Osteoblast (primary cell): ENCODE data around the gene FGF10. TPM values are rescaled to one million over a fixed set of nuclear protein-coding genes. Genes with fewer than 3 reads are reported as not detected.

ENCODE experiments used
- DNase-seq: peaks from one replicate; pipeline ENCODE4 v3.0.0; 2011; ENCODE audit warnings: low spot score, mixed read lengths; ENCODE audit not compliant: insufficient read length; ENCODE audit errors: missing footprints
- H2AFZ ChIP-seq: 2 replicates; pipeline ENCODE4 v1.6.0; 2011; ENCODE audit warnings: mild to moderate bottlenecking, low read length
- H3K27ac ChIP-seq: 2 replicates; pipeline ENCODE4 v1.5.1; 2011; ENCODE audit warnings: mild to moderate bottlenecking, low read depth, low read length, moderate library complexity
- H3K27me3 ChIP-seq: 2 replicates; pipeline ENCODE4 v1.6.0; 2012; ENCODE audit warnings: mild to moderate bottlenecking, control low read depth, inconsistent platforms, low read length, moderate library complexity; ENCODE audit not compliant: insufficient read depth
- H3K36me3 ChIP-seq: 2 replicates; pipeline ENCODE4 v1.5.1; 2011; ENCODE audit warnings: mild to moderate bottlenecking, low read length, control low read depth, moderate library complexity; ENCODE audit not compliant: insufficient read depth
- H3K4me1 ChIP-seq: 2 replicates; pipeline ENCODE4 v1.5.1; 2011; ENCODE audit warnings: mild to moderate bottlenecking, low read length, control low read depth, moderate library complexity; ENCODE audit not compliant: insufficient read depth
- H3K4me2 ChIP-seq: 2 replicates; pipeline ENCODE4 v1.6.0; 2011; ENCODE audit warnings: mild to moderate bottlenecking, low read length; ENCODE audit not compliant: insufficient read depth
- H3K4me3 ChIP-seq: fragments of 200-600 bp; sonication (generic); 3 replicates; pipeline ENCODE4 v1.5.1; 2012; ENCODE audit warnings: mild to moderate bottlenecking, low read length, inconsistent platforms; ENCODE audit not compliant: insufficient read depth
- H3K79me2 ChIP-seq: 2 replicates; pipeline ENCODE4 v1.6.0; 2012; ENCODE audit warnings: mild to moderate bottlenecking, low read length, control low read depth, inconsistent platforms; ENCODE audit not compliant: insufficient read depth
- H3K9me3 ChIP-seq: 2 replicates; pipeline ENCODE4 v1.5.1; 2011; ENCODE audit warnings: low read depth, low read length, control low read depth
- H4K20me1 ChIP-seq: 2 replicates; pipeline ENCODE4 v1.6.0; 2012; ENCODE audit warnings: mild to moderate bottlenecking, low read length, control low read depth; ENCODE audit not compliant: insufficient read depth
- CTCF ChIP-seq: IDR thresholded peaks from 2 replicates; pipeline ENCODE4 v1.5.1; 2011; ENCODE audit warnings: mild to moderate bottlenecking, low read depth, low read length, moderate library complexity; ENCODE audit errors: extremely low read depth
- total RNA-seq: library from RNA; depleted of rRNA; stranded (reverse); fragments of >200 nt; gene quantifications from 2 replicates; pipeline ENCODE4 v1.2.3, GENCODE V29; 2012

FGF10 gene
- total RNA-seq, 1 donor, result 1.4 TPM

GRCh38 chr5:44318883-44319282 is 70.3 kb downstream of the FGF10 start:
- no peaks in the 10 kb centered on the region for H4K20me1 ChIP-seq
- no peaks in the 10 kb centered on the region for H3K36me3 ChIP-seq
- H3K9me3 ChIP-seq, result no peaks in the 10 kb centered on the region
- no peak overlapping the region for H3K4me2 ChIP-seq
- TF ChIP-seq CTCF, result no peak
- no peaks in the 10 kb centered on the region for H3K27me3 ChIP-seq
- H3K79me2 ChIP-seq, result no peaks in the 10 kb centered on the region
- no peak for DNase-seq
- H3K27ac ChIP-seq, result no peak overlapping the region
- H2AFZ ChIP-seq, result no peak overlapping the region
- no peak overlapping the region for H3K4me3 ChIP-seq
- H3K4me1 ChIP-seq, result no peaks in the 10 kb centered on the region

- Histone ChIP-seq H3K4me3 (no peak overlapping the region), H3K4me2 (no peak overlapping the region), H4K20me1 (no peaks in the 10 kb centered on the region), H3K4me1 (no peaks in the 10 kb centered on the region), H3K79me2 (no peaks in the 10 kb centered on the region), H3K27me3 (no peaks in the 10 kb centered on the region), H2AFZ (no peak overlapping the region), H3K36me3 (no peaks in the 10 kb centered on the region), H3K27ac (no peak overlapping the region), H3K9me3 (no peaks in the 10 kb centered on the region)
- no peak for DNase-seq
- TF ChIP-seq CTCF, result no peak
Measured at GRCh38 chr5:44312374-44312773, 76.8 kb downstream of the FGF10 start.

- H3K36me3 ChIP-seq, result no peaks in the 10 kb centered on the region
- TF ChIP-seq CTCF, result no peak
- H4K20me1 ChIP-seq, result no peaks in the 10 kb centered on the region
- H2AFZ ChIP-seq, result no peak overlapping the region
- H3K79me2 ChIP-seq, result no peaks in the 10 kb centered on the region
- no peak overlapping the region for H3K4me2 ChIP-seq
- no peaks in the 10 kb centered on the region for H3K27me3 ChIP-seq
- no peaks in the 10 kb centered on the region for H3K9me3 ChIP-seq
- no peak overlapping the region for H3K27ac ChIP-seq
- DNase-seq, result no peak
- no peaks in the 10 kb centered on the region for H3K4me1 ChIP-seq
- no peak overlapping the region for H3K4me3 ChIP-seq
Measured at GRCh38 chr5:44300551-44300950, 88.7 kb downstream of the FGF10 start.

- no peaks in the 10 kb centered on the region for H3K27me3 ChIP-seq
- no peaks in the 10 kb centered on the region for H3K4me1 ChIP-seq
- no peak for TF ChIP-seq CTCF
- no peaks in the 10 kb centered on the region for H3K36me3 ChIP-seq
- no peak overlapping the region for H3K27ac ChIP-seq
- H3K4me3 ChIP-seq, result no peak overlapping the region
- no peaks in the 10 kb centered on the region for H3K79me2 ChIP-seq
- no peaks in the 10 kb centered on the region for H4K20me1 ChIP-seq
- H2AFZ ChIP-seq, result no peak overlapping the region
- H3K4me2 ChIP-seq, result no peak overlapping the region
- DNase-seq, result no peak
- no peaks in the 10 kb centered on the region for H3K9me3 ChIP-seq
Measured at GRCh38 chr5:44299394-44299793, 89.8 kb downstream of the FGF10 start.
